Spleen (tissue), 7 donors: ENCODE results near the gene TSPAN10.

Source experiments
- CTCF ChIP-seq, 11 experiments: fragments of 200-600 bp in 7 of 11; fragments of 450-650 bp in 4 of 11; sonication (generic) in 4 of 11; IDR thresholded peaks in 8 of 11; conservative IDR thresholded peaks in 3 of 11; 1 replicate in 7 of 11; 2 replicates in 4 of 11; pipeline versions ENCODE4 v1.4.0 to v1.8.0; 2016 to 2021; ENCODE audit warnings: antibody characterized with exemption in 11 of 11, inconsistent platforms in 4 of 11, mild to moderate bottlenecking in 1 of 11
- POLR2A ChIP-seq, 3 donors: fragments of 450-650 bp; IDR thresholded peaks; one replicate each; pipeline ENCODE4 v1.5.1; 2017; ENCODE audit warnings: antibody characterized with exemption in 3 of 3, mild to moderate bottlenecking in 1 of 3
- donor health status: DM: no; HTN: no; CAD: no; lungs with moderate emphysema.
- donor health status: DM: no; HTN: no; CAD: no.
- donor health status: DM: no; HTN: no; CAD: no.

- TF ChIP-seq POLR2A (IDR thresholded peaks at IDR 0.05): no peak
- TF ChIP-seq CTCF (IDR thresholded peaks at IDR 0.05 in 8 of 11, conservative IDR thresholded peaks at IDR 0.05 in 3 of 11): no peak
Measured at GRCh38 chr17:81696218-81696941, 59.4 kb downstream of the TSPAN10 start.
